DOHH2 (cell line): Measurements from ENCODE around the gene MARCHF9.

Experiments
- EZH2phosphoT487 ChIP-seq: fragments of 200-600 bp; sonication (generic); IDR thresholded peaks from 2 replicates; pipeline ENCODE4 v1.6.1; 2017; ENCODE audit warnings: borderline replicate concordance, mild to moderate bottlenecking, antibody characterized with exemption, low read length, moderate library complexity, mixed read lengths
- TF ChIP-seq, protein P1 (sequence below): fragments of 200-600 bp; sonication (generic); IDR thresholded peaks from one replicate; pipeline ENCODE4 v1.5.1; 2014; ENCODE audit warnings: antibody characterized with exemption, mild to moderate bottlenecking, low read depth, low read length; ENCODE audit not compliant: poor library complexity, severe bottlenecking

DNA sequence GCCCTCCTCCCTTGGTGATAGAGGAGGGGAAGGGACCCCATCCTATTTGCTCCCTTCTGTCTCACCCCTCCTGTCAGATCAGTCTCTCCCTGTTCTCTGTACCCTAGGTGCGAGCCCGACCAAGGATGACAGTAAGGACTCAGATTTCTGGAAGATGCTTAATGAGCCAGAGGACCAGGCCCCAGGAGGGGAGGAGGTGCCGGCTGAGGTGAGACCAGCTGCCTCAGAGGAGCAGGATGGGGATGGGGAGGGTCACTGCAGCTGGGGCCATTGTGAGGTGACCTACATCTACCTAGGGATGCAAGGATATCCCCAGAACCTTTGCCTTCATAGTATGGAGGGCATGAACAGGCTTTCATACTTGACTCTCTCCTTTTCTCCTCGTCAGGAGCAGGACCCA, 38.6 kb upstream of the MARCHF9 start:
- TF ChIP-seq, protein P1, sequence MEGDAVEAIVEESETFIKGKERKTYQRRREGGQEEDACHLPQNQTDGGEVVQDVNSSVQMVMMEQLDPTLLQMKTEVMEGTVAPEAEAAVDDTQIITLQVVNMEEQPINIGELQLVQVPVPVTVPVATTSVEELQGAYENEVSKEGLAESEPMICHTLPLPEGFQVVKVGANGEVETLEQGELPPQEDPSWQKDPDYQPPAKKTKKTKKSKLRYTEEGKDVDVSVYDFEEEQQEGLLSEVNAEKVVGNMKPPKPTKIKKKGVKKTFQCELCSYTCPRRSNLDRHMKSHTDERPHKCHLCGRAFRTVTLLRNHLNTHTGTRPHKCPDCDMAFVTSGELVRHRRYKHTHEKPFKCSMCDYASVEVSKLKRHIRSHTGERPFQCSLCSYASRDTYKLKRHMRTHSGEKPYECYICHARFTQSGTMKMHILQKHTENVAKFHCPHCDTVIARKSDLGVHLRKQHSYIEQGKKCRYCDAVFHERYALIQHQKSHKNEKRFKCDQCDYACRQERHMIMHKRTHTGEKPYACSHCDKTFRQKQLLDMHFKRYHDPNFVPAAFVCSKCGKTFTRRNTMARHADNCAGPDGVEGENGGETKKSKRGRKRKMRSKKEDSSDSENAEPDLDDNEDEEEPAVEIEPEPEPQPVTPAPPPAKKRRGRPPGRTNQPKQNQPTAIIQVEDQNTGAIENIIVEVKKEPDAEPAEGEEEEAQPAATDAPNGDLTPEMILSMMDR, result no peak
- no peak for TF ChIP-seq EZH2phosphoT487
